HepG2 (cell line): ENCODE measurements around the gene ATRNL1. TPM values are rescaled to one million over a fixed set of nuclear protein-coding genes. Genes with fewer than 3 reads are reported as not detected.

Experiments
- ATAC-seq: fragments of 200-7000 bp; cut with Tn5 transposase; 3 replicates; pipeline ENCODE4 v1.9.1; 2020; ENCODE audit warnings: mild to moderate bottlenecking, moderate library complexity
- BruUV-seq: library from RNA; stranded (reverse); fragments of 400-500 nt; replicated peaks from 2 replicates; lab custom pipeline; 2021; lab: Mats Ljungman, UMichigan
- CTCF ChIA-PET: fragments of 300-600 bp; formaldehyde crosslinking; extraction: SDS; loops from one replicate; lab custom pipeline; 2021; ENCODE audit warnings: low total read pairs, inconsistent platforms, low intra/inter-chr PET ratio; lab: Yijun Ruan, JAX
- POLR2A ChIA-PET: fragments of 350-600 bp; sonication (Branson Sonifier 250); formaldehyde crosslinking; loops from one replicate; lab custom pipeline; 2020; ENCODE audit warnings: antibody characterized with exemption, inconsistent platforms; lab: Yijun Ruan, JAX
- DNase-seq: peaks from one replicate; pipeline ENCODE4 v3.0.0-alpha.2; 2015; ENCODE audit warnings: low spot score
- FAIRE-seq: peaks from 3 replicates; lab custom pipeline; 2011; peaks lifted over from hg19 to GRCh38; lab: Jason Lieb, UNC
- H2AFZ ChIP-seq: one replicate; pipeline ENCODE4 v1.6.1; 2011; ENCODE audit warnings: low read length, inconsistent platforms
- H3K27ac ChIP-seq: fragments of 300-600 bp; 3 replicates; pipeline ENCODE4 v1.8.0; 2011; ENCODE audit warnings: mixed run types, mild to moderate bottlenecking, mixed read lengths, low read length, inconsistent platforms; ENCODE audit not compliant: insufficient read depth; ENCODE audit errors: extremely low read length
- H3K27me3 ChIP-seq, 2 experiments: fragments of 200-600 bp in 1 of 2; 2 replicates in 1 of 2; 3 replicates in 1 of 2; pipeline versions ENCODE4 v1.6.0 to v1.8.0; 2011; ENCODE audit warnings: low read length in 2 of 2, mild to moderate bottlenecking in 2 of 2, moderate library complexity in 2 of 2, inconsistent platforms in 1 of 2; ENCODE audit not compliant: insufficient read depth in 2 of 2, control insufficient read depth in 1 of 2
- H3K36me3 ChIP-seq, 2 experiments: fragments of 200-600 bp in 1 of 2; replicated peaks in 1 of 2; 2 replicates in 1 of 2; 3 replicates in 1 of 2; pipeline versions ENCODE4 v1.5.1 to v1.8.0; 2011; ENCODE audit warnings: low read length in 2 of 2, inconsistent platforms in 1 of 2; ENCODE audit not compliant: insufficient read depth in 2 of 2, control insufficient read depth in 1 of 2
- H3K4me1 ChIP-seq: 2 replicates; pipeline ENCODE4 v1.5.1; 2012; ENCODE audit warnings: low read length, inconsistent platforms; ENCODE audit not compliant: insufficient read depth
- H3K4me2 ChIP-seq: 2 replicates; pipeline ENCODE4 v1.6.0; 2011; ENCODE audit warnings: low read depth, low read length, inconsistent platforms
- H3K4me3 ChIP-seq, 3 experiments: fragments of 200-600 bp in 1 of 3; sonication (generic), shearing (Covaris generic) in 1 of 3; replicated peaks in 1 of 3; 2 replicates each; pipeline ENCODE4 v1.5.1; 2011 to 2016; ENCODE audit warnings: low read length in 3 of 3, inconsistent platforms in 2 of 3, low read depth in 2 of 3, mild to moderate bottlenecking in 2 of 3, control low read depth in 1 of 3, mixed read lengths in 1 of 3; ENCODE audit not compliant: insufficient read depth in 1 of 3
- H3K79me2 ChIP-seq: one replicate; pipeline ENCODE4 v1.6.1; 2011; ENCODE audit warnings: low read length, inconsistent platforms; ENCODE audit not compliant: insufficient read depth
- H3K9ac ChIP-seq: 2 replicates; pipeline ENCODE4 v1.6.0; 2011; ENCODE audit warnings: mild to moderate bottlenecking, low read depth, low read length, inconsistent platforms; ENCODE audit not compliant: insufficient read depth
- H3K9me3 ChIP-seq: 2 replicates; pipeline ENCODE4 v1.5.1; 2012; ENCODE audit warnings: mild to moderate bottlenecking, low read length
- H4K20me1 ChIP-seq: 2 replicates; pipeline ENCODE4 v1.6.0; 2011; ENCODE audit warnings: inconsistent platforms, mild to moderate bottlenecking, low read length, moderate library complexity; ENCODE audit not compliant: insufficient read depth
- ATF1 ChIP-seq: IDR thresholded peaks from 2 replicates; pipeline ENCODE4 v1.6.1; 2016; ENCODE audit warnings: mild to moderate bottlenecking, control low read depth
- NFKB2 ChIP-seq: sonication (generic); formaldehyde crosslinking; IDR thresholded peaks from 2 replicates; pipeline ENCODE4 v1.4.0; 2020; ENCODE audit warnings: missing genetic modification reagents, borderline replicate concordance
- PRMT3 ChIP-seq: sonication (generic); formaldehyde crosslinking; IDR thresholded peaks from 2 replicates; pipeline ENCODE4 v1.8.1; 2022; ENCODE audit warnings: low read depth, mild to moderate bottlenecking, moderate library complexity, missing genetic modification reagents, borderline replicate concordance
- RNF219 ChIP-seq: sonication (generic); formaldehyde crosslinking; IDR thresholded peaks from 2 replicates; pipeline ENCODE4 v1.5.0; 2020; ENCODE audit warnings: mild to moderate bottlenecking, missing genetic modification reagents
- SP2 ChIP-seq: sonication (generic); formaldehyde crosslinking; IDR thresholded peaks from 2 replicates; pipeline ENCODE4 v1.5.1; 2020; ENCODE audit warnings: mild to moderate bottlenecking, missing genetic modification reagents
- TCF7 ChIP-seq: sonication (generic); IDR thresholded peaks from 2 replicates; pipeline ENCODE4 v1.6.1; 2016; ENCODE audit warnings: antibody characterized with exemption, low read depth
- ZNF24 ChIP-seq: fragments of 450-650 bp; IDR thresholded peaks from 2 replicates; pipeline ENCODE4 v1.6.1; 2017; ENCODE audit warnings: antibody characterized with exemption, mild to moderate bottlenecking
- ZNF709 ChIP-seq: sonication (generic); formaldehyde crosslinking; IDR thresholded peaks from 2 replicates; pipeline ENCODE4 v1.5.0; 2020; ENCODE audit warnings: mild to moderate bottlenecking, missing genetic modification reagents
- WGBS: methylation state at CpG from one replicate; pipeline ENCODE4 v1.1.6; 2017; ENCODE audit warnings: low lambda C conversion rate; 5-methylcytosine and 5-hydroxymethylcytosine counted together
- in situ Hi-C: cut with HindIII; loops from 2 replicates; pipeline ENCODE4 v1.10.0; 2017; ENCODE audit warnings: low pct_unique_long_range_greater_than_20kb; ENCODE audit not compliant: extremely low pct_ligation_motif_present
- intact Hi-C: fragments of 100-400 bp; cut with micrococcal nuclease; formaldehyde crosslinking; loops from one replicate; pipeline ENCODE4 v1.10.0; 2022; ENCODE audit not compliant: unreplicated experiment
- polyA plus RNA-seq, 8 experiments: library from polyadenylated mRNA; depleted of rRNA in 3 of 8; stranded (reverse) in 7 of 8; unstranded in 1 of 8; fragments of >200 nt; fragmentation: Illumina TruSeq in 4 of 8; extraction: Trizol in 4 of 8; gene quantifications; 2 replicates each; pipeline versions ENCODE4 v1.2.1 to v1.2.3, GENCODE V29; 2011 to 2016; ENCODE audit warnings: low read depth in 4 of 8, missing spikeins in 1 of 8, mixed read lengths in 1 of 8; ENCODE audit not compliant: insufficient read depth in 1 of 8
- total RNA-seq, 5 experiments: library from RNA; depleted of rRNA; stranded (reverse); fragments of >200 nt; fragmentation: Illumina TruSeq; extraction: Trizol; gene quantifications; 2 replicates each; pipeline ENCODE4 v1.2.3, GENCODE V29; 2016; ENCODE audit warnings: low read depth in 1 of 5
- TF ChIP-seq, protein P1 (sequence below): sonication (generic); formaldehyde crosslinking; IDR thresholded peaks from 2 replicates; pipeline ENCODE4 v1.4.0; 2020; ENCODE audit warnings: missing genetic modification reagents
- TF ChIP-seq, protein P2 (sequence below): IDR thresholded peaks from 2 replicates; pipeline ENCODE4 v1.6.1; 2016; ENCODE audit warnings: missing genetic modification reagents, missing compliant biosample characterization
- TF ChIP-seq, protein P3 (sequence below): sonication (generic); formaldehyde crosslinking; IDR thresholded peaks from one replicate; pipeline ENCODE4 v1.5.1; 2020; ENCODE audit warnings: mild to moderate bottlenecking, missing genetic modification reagents; ENCODE audit errors: not compliant biosample characterization

Gene ATRNL1
- total and polyA plus RNA-seq, 2 of the 13 experiments (the other 11 are each of a cell fraction or from before 2014, with no cell fraction given), result 0.04 TPM; not detected in 1

DNA sequence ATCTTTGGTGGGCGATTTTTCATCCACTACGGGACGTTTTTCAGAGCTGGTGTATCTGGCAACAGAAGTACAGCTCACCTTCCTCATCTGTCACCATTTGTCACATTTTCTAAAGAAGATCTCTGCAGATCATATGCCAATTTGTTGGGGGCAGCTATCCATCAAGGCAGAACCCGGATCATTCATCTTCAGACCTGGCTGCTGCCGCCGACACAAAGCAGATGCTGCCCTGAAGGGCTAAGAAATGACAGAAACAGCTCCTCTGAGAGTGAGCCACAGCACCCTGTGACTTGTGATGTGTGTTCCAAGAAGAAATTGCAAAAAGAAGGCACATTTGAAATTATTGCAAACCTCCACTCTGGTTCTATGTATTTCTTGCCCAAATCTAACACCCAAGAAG lies 888.9 kb downstream of the ATRNL1 start (continued):
- TF ChIP-seq RNF219 (CRISPR knock-in tag), result no peak
- TF ChIP-seq, protein P1, sequence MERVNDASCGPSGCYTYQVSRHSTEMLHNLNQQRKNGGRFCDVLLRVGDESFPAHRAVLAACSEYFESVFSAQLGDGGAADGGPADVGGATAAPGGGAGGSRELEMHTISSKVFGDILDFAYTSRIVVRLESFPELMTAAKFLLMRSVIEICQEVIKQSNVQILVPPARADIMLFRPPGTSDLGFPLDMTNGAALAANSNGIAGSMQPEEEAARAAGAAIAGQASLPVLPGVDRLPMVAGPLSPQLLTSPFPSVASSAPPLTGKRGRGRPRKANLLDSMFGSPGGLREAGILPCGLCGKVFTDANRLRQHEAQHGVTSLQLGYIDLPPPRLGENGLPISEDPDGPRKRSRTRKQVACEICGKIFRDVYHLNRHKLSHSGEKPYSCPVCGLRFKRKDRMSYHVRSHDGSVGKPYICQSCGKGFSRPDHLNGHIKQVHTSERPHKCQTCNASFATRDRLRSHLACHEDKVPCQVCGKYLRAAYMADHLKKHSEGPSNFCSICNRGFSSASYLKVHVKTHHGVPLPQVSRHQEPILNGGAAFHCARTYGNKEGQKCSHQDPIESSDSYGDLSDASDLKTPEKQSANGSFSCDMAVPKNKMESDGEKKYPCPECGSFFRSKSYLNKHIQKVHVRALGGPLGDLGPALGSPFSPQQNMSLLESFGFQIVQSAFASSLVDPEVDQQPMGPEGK (CRISPR knock-in tag), result no peak
- no peak for TF ChIP-seq SP2 (CRISPR knock-in tag)
- TF ChIP-seq PRMT3 (CRISPR knock-in tag), result no peak
- no peak for TF ChIP-seq ATF1 (CRISPR knock-in tag)
- TF ChIP-seq ZNF709, result no peak
- no peak for TF ChIP-seq ZNF24

DNA sequence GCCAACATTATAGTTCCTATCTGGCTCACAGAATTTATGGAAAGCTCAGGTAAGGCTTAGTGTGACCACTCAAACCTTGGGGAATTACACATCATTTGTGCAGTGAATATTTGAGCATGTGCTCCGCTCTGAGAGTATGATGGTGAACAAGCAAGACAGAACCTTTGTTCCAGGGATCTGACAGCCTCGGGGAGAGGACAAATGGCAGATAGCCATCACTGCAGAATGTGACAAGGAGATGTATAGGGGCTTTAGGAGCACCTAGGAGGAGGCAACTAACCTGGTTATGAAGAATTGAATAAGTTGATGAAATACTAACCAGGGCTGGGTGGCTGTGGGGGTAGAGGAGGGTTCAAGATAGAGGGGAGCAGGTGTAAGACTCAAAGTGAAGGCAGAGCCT lies 889.4 kb downstream of the ATRNL1 start:
- Histone ChIP-seq H3K9me3 (peaks cover 12% of the 10 kb centered on the region; the same call in 1 of the 2 replicates), H3K4me2 (no peak overlapping the region), H3K79me2 (no peaks in the 10 kb centered on the region), H3K4me3 (no peak overlapping the region), H3K36me3 (no peaks in the 10 kb centered on the region), H3K9ac (no peak overlapping the region), H3K27ac (no peak overlapping the region), H3K27me3 (no peaks in the 10 kb centered on the region), H2AFZ (no peak overlapping the region), H4K20me1 (no peaks in the 10 kb centered on the region), H3K4me1 (no peaks in the 10 kb centered on the region)
- in situ Hi-C loops, result no loop called here
- FAIRE-seq (no peak), ATAC-seq (no peak), DNase-seq (no peak)
- no TSS peak for BruUV-seq
- ChIA-PET POLR2A (no interaction called here), CTCF (no interaction called here)
- 3% methylated on average over 2 of the region's 2 CpGs for WGBS
- intact Hi-C loops, result no loop called here
- TF ChIP-seq, protein P2, sequence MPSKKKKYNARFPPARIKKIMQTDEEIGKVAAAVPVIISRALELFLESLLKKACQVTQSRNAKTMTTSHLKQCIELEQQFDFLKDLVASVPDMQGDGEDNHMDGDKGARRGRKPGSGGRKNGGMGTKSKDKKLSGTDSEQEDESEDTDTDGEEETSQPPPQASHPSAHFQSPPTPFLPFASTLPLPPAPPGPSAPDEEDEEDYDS, result no peak
- TF ChIP-seq, protein P3, sequence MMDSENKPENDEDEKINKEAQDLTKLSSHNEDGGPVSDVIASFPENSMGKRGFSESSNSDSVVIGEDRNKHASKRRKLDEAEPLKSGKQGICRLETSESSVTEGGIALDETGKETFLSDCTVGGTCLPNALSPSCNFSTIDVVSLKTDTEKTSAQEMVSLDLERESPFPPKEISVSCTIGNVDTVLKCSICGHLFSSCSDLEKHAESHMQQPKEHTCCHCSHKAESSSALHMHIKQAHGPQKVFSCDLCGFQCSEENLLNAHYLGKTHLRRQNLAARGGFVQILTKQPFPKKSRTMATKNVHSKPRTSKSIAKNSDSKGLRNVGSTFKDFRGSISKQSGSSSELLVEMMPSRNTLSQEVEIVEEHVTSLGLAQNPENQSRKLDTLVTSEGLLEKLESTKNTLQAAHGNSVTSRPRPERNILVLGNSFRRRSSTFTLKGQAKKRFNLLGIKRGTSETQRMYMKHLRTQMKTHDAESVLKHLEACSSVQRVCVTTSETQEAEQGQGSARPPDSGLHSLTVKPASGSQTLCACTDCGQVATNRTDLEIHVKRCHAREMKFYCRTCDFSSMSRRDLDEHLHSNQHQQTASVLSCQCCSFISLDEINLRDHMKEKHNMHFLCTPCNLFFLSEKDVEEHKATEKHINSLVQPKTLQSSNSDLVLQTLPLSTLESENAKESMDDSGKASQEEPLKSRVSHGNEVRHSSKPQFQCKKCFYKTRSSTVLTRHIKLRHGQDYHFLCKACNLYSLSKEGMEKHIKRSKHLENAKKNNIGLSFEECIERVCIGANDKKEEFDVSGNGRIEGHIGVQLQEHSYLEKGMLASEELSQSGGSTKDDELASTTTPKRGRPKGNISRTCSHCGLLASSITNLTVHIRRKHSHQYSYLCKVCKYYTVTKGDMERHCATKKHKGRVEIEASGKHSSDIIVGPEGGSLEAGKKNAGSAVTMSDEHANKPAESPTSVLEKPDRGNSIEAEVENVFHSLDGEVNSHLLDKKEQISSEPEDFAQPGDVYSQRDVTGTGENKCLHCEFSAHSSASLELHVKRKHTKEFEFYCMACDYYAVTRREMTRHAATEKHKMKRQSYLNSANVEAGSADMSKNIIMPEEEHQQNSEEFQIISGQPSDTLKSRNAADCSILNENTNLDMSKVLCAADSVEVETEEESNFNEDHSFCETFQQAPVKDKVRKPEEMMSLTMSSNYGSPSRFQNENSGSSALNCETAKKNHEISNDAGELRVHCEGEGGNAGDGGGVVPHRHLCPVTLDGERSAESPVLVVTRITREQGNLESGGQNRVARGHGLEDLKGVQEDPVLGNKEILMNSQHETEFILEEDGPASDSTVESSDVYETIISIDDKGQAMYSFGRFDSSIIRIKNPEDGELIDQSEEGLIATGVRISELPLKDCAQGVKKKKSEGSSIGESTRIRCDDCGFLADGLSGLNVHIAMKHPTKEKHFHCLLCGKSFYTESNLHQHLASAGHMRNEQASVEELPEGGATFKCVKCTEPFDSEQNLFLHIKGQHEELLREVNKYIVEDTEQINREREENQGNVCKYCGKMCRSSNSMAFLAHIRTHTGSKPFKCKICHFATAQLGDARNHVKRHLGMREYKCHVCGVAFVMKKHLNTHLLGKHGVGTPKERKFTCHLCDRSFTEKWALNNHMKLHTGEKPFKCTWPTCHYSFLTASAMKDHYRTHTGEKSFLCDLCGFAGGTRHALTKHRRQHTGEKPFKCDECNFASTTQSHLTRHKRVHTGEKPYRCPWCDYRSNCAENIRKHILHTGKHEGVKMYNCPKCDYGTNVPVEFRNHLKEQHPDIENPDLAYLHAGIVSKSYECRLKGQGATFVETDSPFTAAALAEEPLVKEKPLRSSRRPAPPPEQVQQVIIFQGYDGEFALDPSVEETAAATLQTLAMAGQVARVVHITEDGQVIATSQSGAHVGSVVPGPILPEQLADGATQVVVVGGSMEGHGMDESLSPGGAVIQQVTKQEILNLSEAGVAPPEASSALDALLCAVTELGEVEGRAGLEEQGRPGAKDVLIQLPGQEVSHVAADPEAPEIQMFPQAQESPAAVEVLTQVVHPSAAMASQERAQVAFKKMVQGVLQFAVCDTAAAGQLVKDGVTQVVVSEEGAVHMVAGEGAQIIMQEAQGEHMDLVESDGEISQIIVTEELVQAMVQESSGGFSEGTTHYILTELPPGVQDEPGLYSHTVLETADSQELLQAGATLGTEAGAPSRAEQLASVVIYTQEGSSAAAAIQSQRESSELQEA, result no peak
- TF ChIP-seq TCF7, result no peak
- TF ChIP-seq NFKB2 (CRISPR knock-in tag), result no peak
